Measurements from ENCODE around the gene PARS2.

PARS2 gene

DNA sequence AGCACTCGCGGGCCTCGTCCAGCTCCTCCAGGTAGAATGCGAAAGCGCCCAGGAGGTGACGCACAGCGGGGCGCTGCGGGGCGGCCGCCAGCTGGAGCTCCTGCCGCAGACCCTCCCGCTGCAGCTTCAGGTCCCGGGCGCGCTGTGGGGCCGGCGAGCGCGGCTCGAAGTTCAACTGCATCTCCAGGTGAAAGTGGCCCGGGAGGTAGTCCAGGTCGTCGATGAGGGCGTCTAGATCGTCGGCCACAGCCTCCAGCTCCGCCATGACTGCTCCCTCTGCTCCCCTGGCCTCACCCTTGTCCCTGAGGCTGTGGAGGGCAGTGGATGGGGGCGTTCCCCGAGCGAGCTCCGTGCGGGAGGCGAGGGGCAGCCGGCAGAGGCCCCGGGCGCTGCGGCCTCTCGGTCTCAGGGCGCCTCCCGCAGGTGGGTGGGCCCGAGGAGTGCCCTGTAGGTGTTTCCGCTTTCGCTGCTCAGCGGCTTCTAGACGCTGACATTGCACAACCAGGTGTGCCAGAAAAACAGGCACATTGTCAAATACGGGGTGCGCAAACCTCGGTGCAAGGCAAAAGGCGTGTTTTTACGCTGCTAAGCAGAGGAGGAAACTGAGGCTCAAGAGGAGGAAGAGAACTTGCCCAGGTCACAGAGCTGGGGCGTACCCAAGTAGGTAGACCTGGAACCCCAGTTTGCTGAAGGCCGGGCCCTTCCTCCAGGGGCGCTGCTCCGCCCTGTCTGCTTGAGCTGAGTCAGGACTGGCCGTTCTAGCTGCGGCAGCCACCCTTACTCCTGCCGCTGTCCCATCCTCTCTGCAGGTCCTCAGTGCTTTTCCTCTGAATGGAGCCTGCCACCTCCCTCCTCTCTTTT is 36.8 kb upstream of the PARS2 start, which contains the start of gene TTC22:
Gene TTC22, minus strand, starts transcription at position 425 of the 861 bp plus-strand sequence. Its CDS starts 160 bp downstream, at position 265.
- Histone ChIP-seq H3K36me3 (no peaks in the 10 kb centered on the region), H3K4me3 (ENCODE audit: low read depth, low read length) (no peak within 1 kb of the TSS), H3K9me3 (ENCODE audit: severe bottlenecking) (no peaks in the 10 kb centered on the region), H3K27ac (no peak within 1 kb of the TSS), H3K27me3 (ENCODE audit: insufficient read depth, low read depth, severe bottlenecking) (no peaks in the 10 kb centered on the region)
- TF ChIP-seq, protein P1, sequence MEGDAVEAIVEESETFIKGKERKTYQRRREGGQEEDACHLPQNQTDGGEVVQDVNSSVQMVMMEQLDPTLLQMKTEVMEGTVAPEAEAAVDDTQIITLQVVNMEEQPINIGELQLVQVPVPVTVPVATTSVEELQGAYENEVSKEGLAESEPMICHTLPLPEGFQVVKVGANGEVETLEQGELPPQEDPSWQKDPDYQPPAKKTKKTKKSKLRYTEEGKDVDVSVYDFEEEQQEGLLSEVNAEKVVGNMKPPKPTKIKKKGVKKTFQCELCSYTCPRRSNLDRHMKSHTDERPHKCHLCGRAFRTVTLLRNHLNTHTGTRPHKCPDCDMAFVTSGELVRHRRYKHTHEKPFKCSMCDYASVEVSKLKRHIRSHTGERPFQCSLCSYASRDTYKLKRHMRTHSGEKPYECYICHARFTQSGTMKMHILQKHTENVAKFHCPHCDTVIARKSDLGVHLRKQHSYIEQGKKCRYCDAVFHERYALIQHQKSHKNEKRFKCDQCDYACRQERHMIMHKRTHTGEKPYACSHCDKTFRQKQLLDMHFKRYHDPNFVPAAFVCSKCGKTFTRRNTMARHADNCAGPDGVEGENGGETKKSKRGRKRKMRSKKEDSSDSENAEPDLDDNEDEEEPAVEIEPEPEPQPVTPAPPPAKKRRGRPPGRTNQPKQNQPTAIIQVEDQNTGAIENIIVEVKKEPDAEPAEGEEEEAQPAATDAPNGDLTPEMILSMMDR (IDR thresholded peaks at IDR 0.05; ENCODE audit: low read depth, low read length): no peak
- no peak for DNase-seq

DNA sequence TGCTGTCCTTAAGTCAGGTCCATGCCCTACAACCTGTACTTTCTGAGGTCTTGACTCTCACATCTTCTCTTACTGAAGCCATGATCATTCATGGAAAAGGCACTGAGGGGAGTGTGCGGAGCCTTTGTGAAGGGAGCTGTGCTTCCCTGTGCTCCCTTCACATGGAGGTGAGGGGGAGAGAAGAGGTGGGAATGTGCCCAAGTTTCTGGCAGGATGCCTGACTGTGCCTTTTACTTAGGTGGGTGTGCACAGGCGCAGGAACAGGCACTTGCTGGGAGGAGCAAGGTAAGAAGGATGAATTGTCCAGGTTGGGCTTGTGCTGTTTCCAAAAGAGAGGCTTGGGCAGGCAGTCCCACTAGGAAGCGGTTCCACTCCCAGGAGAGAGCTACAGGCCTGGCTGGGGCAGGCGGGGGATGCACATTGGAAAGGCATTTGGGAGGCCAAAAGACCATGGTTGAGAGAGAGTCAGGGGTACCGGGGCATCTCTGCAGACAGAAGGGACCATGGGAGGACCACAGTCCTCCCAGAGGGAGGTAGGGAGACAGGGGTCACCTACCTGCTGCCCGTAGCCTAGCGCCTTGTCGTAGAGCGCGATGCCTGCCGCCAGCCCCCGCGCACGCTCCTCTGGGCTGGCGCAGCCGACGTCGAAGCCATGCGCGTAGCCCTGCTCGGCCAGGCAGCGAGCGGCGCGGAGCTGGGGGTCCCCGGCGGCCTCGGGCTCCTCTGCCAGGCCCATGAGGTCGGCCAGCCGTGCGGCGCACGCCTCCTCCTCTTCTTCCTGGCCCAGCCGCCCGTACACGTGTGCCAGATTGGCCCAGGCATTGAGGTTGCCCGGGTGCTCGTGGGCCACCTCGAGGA is 35.9 kb upstream of the PARS2 start:
- no peak for DNase-seq
- no peaks in the 10 kb centered on the region for H3K27me3 ChIP-seq (ENCODE audit: insufficient read depth, low read depth, severe bottlenecking)
- H3K36me3 ChIP-seq: no peaks in the 10 kb centered on the region
- no peaks in the 10 kb centered on the region for H3K9me3 ChIP-seq (ENCODE audit: severe bottlenecking)
- TF ChIP-seq, protein P1 (IDR thresholded peaks at IDR 0.05; ENCODE audit: low read depth, low read length): no peak
- no peak overlapping the region for H3K27ac ChIP-seq
- no peak overlapping the region for H3K4me3 ChIP-seq (ENCODE audit: low read depth, low read length)

DNA sequence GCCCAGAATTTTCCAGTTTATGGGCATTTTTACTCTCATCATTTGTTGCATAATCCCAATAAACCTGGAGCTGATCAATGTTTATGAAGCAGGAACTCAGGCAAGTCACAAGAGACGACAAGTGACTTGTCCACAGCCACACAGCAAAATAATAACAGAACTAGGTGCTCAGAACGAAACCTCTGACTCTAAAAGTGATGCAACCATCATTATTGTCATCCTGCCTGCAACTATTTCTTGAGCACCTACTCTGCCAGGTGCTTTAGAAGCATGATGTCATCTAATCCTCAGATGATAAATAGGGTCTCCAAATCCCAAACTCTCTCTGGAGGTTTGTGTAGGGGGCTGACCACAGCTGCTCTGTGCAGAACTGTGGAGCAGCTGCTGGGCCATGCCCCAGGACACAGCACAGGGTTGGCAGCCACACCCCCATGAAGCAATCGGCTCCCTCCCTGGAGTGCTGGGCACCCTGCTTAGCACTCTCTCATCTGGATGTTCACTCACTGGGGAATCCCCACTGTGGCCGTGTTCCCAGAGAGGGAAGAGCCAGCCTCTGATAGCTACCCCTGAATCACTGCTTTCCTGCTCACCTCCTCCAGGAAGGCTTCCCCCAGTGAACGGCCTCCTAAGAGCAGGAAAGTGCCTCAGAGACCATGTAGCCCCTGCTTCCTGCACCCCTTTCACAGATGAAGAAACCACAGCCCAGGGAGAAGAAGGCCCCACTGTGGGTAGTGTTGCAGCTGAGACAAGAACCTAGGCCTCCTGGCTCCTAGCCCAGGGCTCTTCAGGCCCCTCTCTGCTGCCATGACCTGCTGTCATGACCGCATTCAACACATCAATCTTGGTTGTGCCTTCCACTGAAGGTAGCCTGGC is 34.7 kb upstream of the PARS2 start:
- no peak for DNase-seq

DNA sequence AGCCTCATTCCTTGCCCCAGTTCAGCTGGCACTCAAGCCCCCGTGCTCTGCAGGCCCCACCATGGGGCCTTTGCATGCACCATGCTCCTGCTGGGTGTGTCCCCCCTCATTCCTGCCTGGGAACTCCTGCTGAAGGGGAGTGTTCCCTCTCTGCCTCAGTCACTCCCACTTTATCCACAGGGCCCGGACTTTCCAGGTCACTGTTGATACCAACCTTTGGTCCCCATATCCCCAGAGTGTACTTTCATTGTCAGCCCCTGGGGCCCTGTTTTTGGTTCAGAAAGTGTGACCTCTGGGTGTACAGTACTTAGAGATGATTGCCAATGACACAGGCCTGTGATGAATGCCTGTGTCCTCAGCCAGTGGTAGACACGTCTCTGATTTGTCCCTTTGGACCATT is 33.9 kb upstream of the PARS2 start:
- H3K27me3 ChIP-seq (ENCODE audit: insufficient read depth, low read depth, severe bottlenecking): no peaks in the 10 kb centered on the region
- no peak overlapping the region for H3K4me3 ChIP-seq (ENCODE audit: low read depth, low read length)
- no peaks in the 10 kb centered on the region for H3K36me3 ChIP-seq
- no peak overlapping the region for H3K27ac ChIP-seq
- no peaks in the 10 kb centered on the region for H3K9me3 ChIP-seq (ENCODE audit: severe bottlenecking)
- no peak for DNase-seq
- TF ChIP-seq, protein P1 (IDR thresholded peaks at IDR 0.05; ENCODE audit: low read depth, low read length): no peak

More for the DNA sequence above, 34.7 kb upstream of the PARS2 start:
- Histone ChIP-seq H3K4me3 (ENCODE audit: low read depth, low read length) (no peak overlapping the region), H3K36me3 (no peaks in the 10 kb centered on the region), H3K27me3 (ENCODE audit: insufficient read depth, low read depth, severe bottlenecking) (no peaks in the 10 kb centered on the region), H3K9me3 (ENCODE audit: severe bottlenecking) (no peaks in the 10 kb centered on the region), H3K27ac (no peak overlapping the region)
- TF ChIP-seq, protein P1 (IDR thresholded peaks at IDR 0.05; ENCODE audit: low read depth, low read length): no peak

DNA sequence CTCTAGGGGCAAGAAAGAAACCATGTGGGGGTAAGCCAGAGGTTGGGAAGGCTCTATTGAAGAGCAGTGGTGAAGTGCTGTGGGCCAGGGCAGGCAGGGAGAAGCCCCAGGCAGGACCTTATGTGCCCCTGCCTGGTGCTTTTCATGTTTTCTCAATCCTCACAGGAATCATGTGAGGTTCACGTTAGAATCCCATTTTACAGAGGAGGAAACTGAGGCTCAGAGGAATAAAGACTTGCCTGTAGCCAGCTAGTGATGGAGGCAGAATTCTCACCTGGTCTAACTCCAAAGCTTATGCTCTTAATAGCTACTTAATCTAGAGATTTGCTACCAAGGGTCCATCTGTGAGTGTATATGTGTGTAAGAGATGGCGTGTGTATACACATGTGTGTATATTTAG is 32.6 kb upstream of the PARS2 start:
- DNase-seq: no peak
- H3K27ac ChIP-seq: no peak overlapping the region
- no peaks in the 10 kb centered on the region for H3K27me3 ChIP-seq (ENCODE audit: insufficient read depth, low read depth, severe bottlenecking)
- TF ChIP-seq, protein P1 (IDR thresholded peaks at IDR 0.05; ENCODE audit: low read depth, low read length): no peak
- H3K4me3 ChIP-seq (ENCODE audit: low read depth, low read length): no peak overlapping the region
- no peaks in the 10 kb centered on the region for H3K9me3 ChIP-seq (ENCODE audit: severe bottlenecking)
- no peaks in the 10 kb centered on the region for H3K36me3 ChIP-seq
